Lower lobe of right lung (tissue), 2 donors: ENCODE measurements around the gene PNMA6F. TPM values are rescaled to one million over a fixed set of nuclear protein-coding genes. Genes with fewer than 3 reads are reported as not detected.
A peak's percentile ranks its signal among the peaks of the same experiment; 100 is the strongest.
"Not testable (repeated sequence)": the region's sequence is repeated elsewhere in the genome, so short reads cannot be mapped to it uniquely, and the experiment has no call there.

ENCODE experiments used
- ATAC-seq, 2 donors: fragments of 200-7000 bp; cut with Tn5 transposase; one replicate each; pipeline ENCODE4 v1.9.1; 2020 to 2022; ENCODE audit warnings: mild to moderate bottlenecking in 2 of 2, moderate library complexity in 2 of 2
- DNase-seq: peaks from one replicate; pipeline ENCODE4 v3.0.0-alpha.2; 2020
- H3K27ac ChIP-seq: fragments of 200-600 bp; one replicate; pipeline ENCODE4 v1.8.0; 2022
- H3K27me3 ChIP-seq: fragments of 200-600 bp; one replicate; pipeline ENCODE4 v1.8.0; 2022; ENCODE audit warnings: low read depth
- H3K36me3 ChIP-seq: fragments of 200-600 bp; one replicate; pipeline ENCODE4 v1.8.0; 2022; ENCODE audit warnings: mild to moderate bottlenecking
- H3K4me1 ChIP-seq: fragments of 200-600 bp; one replicate; pipeline ENCODE4 v1.8.0; 2022
- H3K4me3 ChIP-seq: fragments of 200-600 bp; one replicate; pipeline ENCODE4 v1.8.0; 2022; ENCODE audit warnings: mild to moderate bottlenecking
- H3K9me3 ChIP-seq: fragments of 200-600 bp; one replicate; pipeline ENCODE4 v1.8.0; 2022
- CTCF ChIP-seq: fragments of 200-600 bp; IDR thresholded peaks from one replicate; pipeline ENCODE4 v1.8.0; 2022; ENCODE audit warnings: antibody characterized with exemption, mild to moderate bottlenecking
- intact Hi-C: fragments of 100-400 bp; cut with DNase I; formaldehyde crosslinking; loops from one replicate; pipeline ENCODE4 v1.11.0; 2022
- total RNA-seq: library from RNA; stranded (reverse); fragmentation: NEBNext Ultra II Directional; extraction: Animal tissue kit (Norgen Biotek cat#: 25700); gene quantifications from one replicate; pipeline ENCODE4 v1.2.1, GENCODE V29; 2021
- donor health status: DM: no; HTN: yes; CAD: no; lungs with severe emphysema.

The PNMA6F gene
- total RNA-seq, 1 donor from 2014 or later: not detected

DNA sequence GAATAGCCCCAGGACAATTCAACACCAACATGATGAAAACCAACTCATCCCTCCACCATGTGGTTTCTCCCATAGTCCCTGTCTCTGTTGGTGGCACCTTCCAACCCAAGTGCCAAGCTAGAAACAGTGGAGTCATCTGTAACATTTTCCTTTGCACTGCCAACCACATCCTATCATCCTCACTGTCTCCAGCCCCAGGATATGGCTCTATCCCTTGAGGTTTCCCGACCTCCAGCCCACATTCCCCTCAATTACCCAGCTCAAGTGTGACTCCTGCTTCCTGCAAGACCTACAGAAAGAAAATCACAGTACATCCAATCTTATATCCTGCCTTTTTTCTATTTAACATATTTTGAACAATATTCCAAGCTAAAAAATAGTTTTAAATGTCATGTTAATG lies 24.2 kb downstream of the PNMA6F start:
- DNase-seq (no peak), ATAC-seq (no peak)
- Histone ChIP-seq H3K36me3 (no peaks in the 10 kb centered on the region), H3K4me1 (no peaks in the 10 kb centered on the region), H3K27me3 (no peaks in the 10 kb centered on the region), H3K27ac (no peak overlapping the region), H3K9me3 (no peaks in the 10 kb centered on the region), H3K4me3 (no peak overlapping the region)
- intact Hi-C loops: no loop called here
- no peak for TF ChIP-seq CTCF

GRCh38 chrX:153293485-153294071 lies 28.0 kb downstream of the PNMA6F start:
- DNase-seq, intact Hi-C loops, H3K36me3 ChIP-seq, H3K9me3 ChIP-seq, H3K27me3 ChIP-seq, H3K27ac ChIP-seq, H3K4me3 ChIP-seq, H3K4me1 ChIP-seq: not testable (repeated sequence)
- ATAC-seq: peak; percentile 75 to 81

- H3K9me3 ChIP-seq, H3K27me3 ChIP-seq, H3K27ac ChIP-seq, ATAC-seq, H3K4me1 ChIP-seq, H3K36me3 ChIP-seq, intact Hi-C loops, H3K4me3 ChIP-seq, DNase-seq: not testable (repeated sequence)
These were observed 32.8 kb downstream of the PNMA6F start for GRCh38 chrX:153288807-153289206.

- H3K4me3 ChIP-seq, ATAC-seq, H3K36me3 ChIP-seq, H3K9me3 ChIP-seq, H3K27ac ChIP-seq, intact Hi-C loops, H3K27me3 ChIP-seq, DNase-seq, H3K4me1 ChIP-seq: not testable (repeated sequence)
These were observed 35.9 kb downstream of the PNMA6F start for GRCh38 chrX:153285678-153286077.

GRCh38 chrX:153283982-153284381 lies 37.6 kb downstream of the PNMA6F start:
- H3K9me3 ChIP-seq, intact Hi-C loops, H3K4me3 ChIP-seq, H3K4me1 ChIP-seq, DNase-seq, ATAC-seq, H3K36me3 ChIP-seq, H3K27me3 ChIP-seq, H3K27ac ChIP-seq: not testable (repeated sequence)

DNA sequence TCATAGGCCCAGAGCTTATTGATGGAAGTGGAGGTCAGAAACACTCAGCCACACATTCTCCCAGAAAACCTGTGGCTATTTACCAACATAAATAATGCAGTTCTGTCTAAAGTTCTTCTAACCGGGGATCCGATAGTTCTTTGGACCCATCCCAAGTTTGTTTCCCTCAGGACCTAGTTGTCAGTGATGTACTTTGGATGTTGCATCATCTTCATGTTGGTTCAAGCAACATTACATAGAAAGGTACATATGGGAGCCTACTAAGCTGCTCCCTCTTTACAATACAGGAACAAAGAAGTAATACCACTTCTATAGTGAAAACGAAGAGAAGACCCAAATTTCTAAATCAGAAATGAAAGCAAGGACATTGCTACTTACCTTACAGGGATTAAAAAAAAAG lies 39.8 kb downstream of the PNMA6F start:
- intact Hi-C loops, H3K9me3 ChIP-seq, H3K27me3 ChIP-seq, H3K36me3 ChIP-seq, H3K4me1 ChIP-seq, DNase-seq, ATAC-seq, H3K4me3 ChIP-seq, H3K27ac ChIP-seq: not testable (repeated sequence)

- H3K4me3 ChIP-seq, H3K27ac ChIP-seq, H3K36me3 ChIP-seq, H3K9me3 ChIP-seq, DNase-seq, ATAC-seq, H3K27me3 ChIP-seq, H3K4me1 ChIP-seq, intact Hi-C loops: not testable (repeated sequence)
These were observed 42.3 kb downstream of the PNMA6F start for GRCh38 chrX:153279304-153279703.

DNA sequence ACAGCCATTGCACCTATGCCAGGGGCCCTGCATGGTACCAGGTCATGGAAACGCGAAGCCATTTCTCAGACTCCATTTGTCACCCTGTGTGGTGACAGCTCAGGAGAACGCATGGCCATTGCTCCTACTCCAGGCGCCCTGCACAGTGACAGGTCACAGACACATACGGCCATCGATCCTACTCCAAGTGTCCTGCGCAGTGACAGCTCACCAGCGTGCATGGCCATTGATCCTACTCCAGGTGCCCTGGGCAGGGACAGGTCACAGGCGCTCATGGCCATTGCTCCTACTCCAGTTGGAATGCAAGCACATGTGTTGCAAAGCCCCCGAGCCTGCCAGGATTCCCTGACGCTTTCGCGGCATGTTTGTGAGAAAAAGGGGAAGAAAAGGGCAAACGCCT lies 45.5 kb downstream of the PNMA6F start:
- H3K27me3 ChIP-seq, H3K4me3 ChIP-seq, H3K36me3 ChIP-seq, H3K27ac ChIP-seq, H3K4me1 ChIP-seq, DNase-seq, intact Hi-C loops, H3K9me3 ChIP-seq: not testable (repeated sequence)
- ATAC-seq: peak in 1 of 2 donors; percentile 27

DNA sequence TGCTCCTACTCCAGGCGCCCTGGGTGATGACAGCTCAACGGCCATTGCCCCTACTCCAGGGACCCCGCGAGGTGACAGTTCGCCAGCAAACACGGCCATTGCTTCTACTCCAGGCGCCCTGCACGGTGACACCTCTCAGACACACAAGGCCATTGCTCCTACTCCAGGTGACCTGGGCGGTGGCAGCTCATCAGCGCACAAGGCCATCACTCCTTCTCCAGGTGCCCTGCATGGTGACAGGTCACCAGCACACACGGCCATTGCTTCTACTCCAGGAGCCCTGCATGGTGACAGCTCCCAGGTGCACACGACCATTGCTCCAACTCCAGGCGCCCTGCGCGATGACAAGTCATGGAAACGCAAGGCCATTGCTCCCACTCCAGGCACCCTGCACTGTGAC lies 46.1 kb downstream of the PNMA6F start:
- H3K4me3 ChIP-seq, H3K9me3 ChIP-seq, intact Hi-C loops, DNase-seq, H3K4me1 ChIP-seq, H3K27me3 ChIP-seq, H3K36me3 ChIP-seq, ATAC-seq, H3K27ac ChIP-seq: not testable (repeated sequence)

DNA sequence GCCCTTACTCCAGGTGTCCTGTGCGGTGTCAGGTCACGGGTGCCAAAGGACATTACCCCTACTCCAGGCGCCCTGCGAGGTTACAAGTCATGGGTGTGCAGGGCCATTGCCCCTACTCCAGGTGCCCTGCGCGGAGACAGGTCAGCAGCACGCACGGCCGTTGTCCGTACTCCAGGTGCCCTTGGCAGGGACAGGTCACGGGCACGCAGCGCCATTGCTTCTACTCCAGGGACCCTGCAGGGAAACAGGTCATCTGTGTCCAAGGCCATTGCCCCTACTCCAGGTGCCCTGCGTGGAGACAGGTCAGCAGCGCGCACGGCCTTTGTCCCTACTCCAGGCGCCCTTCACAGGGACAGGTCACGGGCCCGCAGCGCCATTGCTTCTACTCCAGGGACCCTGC lies 49.0 kb downstream of the PNMA6F start:
- H3K27ac ChIP-seq, H3K27me3 ChIP-seq, H3K36me3 ChIP-seq, H3K4me3 ChIP-seq, H3K4me1 ChIP-seq, H3K9me3 ChIP-seq, intact Hi-C loops: not testable (repeated sequence)
- DNase-seq: peak; percentile 20
- peak in 1 of 2 donors; percentile 9 for ATAC-seq

- intact Hi-C loops, DNase-seq, H3K4me1 ChIP-seq, H3K27ac ChIP-seq, H3K27me3 ChIP-seq, H3K36me3 ChIP-seq, H3K4me3 ChIP-seq, H3K9me3 ChIP-seq: not testable (repeated sequence)
- ATAC-seq: peak in 1 of 2 donors; percentile 11
These were observed 49.5 kb downstream of the PNMA6F start for GRCh38 chrX:153272070-153272469.
